Activated CD4-positive, alpha-beta T cell treated with anti-CD3 and anti-CD28 coated beads, Interleukin-10, Interleukin-2, amounts not matched to agents 100 ng/mL and 50 ng/mL, durations not matched to agents 16 hours and 8 hours (primary cell): ENCODE data around the gene C2CD4C.

ENCODE experiments used
- DNase-seq: peaks from one replicate; pipeline ENCODE4 v3.0.0-alpha.2; 2020

Gene C2CD4C

DNA sequence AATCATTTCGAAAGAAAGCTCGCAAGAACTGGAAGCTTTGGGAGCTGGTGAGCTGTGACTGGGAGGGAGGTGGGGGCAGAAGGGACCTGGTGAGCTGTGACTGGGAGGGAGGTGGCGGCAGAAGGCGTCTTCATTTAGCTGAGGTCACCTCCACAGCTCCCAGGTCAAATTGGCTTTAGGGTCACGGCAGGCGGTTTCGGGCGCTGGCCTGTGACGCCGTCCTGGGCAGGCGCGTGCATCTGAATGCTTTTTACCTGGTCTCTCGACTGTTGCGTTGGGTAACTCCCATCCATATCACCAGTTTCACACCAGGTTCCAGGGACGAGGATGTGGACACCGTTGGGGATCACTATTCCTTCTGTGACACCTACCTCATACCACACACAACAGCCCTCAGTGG lies 29.2 kb downstream of the C2CD4C start:
- DNase-seq: no peak

DNA sequence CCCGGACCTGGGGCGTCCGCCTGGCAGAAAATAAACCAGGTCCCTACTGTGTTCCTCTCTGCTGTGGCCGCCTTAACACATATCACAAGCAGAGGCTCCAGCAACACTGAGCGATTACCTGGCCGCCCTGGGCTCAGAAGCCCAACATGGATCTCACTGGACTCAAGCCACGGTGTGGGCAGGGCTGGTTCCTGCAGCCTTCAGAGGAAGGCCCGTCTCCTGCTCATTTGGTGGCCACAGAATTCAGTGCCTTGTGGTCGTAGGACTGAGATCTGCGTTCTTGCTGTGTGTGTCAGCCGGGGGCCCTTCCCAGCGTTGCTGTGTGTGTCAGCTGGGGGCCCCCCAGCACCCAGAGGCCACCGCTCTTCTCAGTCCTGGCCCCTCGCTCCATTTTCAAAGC lies 30.2 kb downstream of the C2CD4C start:
- DNase-seq: no peak

DNA sequence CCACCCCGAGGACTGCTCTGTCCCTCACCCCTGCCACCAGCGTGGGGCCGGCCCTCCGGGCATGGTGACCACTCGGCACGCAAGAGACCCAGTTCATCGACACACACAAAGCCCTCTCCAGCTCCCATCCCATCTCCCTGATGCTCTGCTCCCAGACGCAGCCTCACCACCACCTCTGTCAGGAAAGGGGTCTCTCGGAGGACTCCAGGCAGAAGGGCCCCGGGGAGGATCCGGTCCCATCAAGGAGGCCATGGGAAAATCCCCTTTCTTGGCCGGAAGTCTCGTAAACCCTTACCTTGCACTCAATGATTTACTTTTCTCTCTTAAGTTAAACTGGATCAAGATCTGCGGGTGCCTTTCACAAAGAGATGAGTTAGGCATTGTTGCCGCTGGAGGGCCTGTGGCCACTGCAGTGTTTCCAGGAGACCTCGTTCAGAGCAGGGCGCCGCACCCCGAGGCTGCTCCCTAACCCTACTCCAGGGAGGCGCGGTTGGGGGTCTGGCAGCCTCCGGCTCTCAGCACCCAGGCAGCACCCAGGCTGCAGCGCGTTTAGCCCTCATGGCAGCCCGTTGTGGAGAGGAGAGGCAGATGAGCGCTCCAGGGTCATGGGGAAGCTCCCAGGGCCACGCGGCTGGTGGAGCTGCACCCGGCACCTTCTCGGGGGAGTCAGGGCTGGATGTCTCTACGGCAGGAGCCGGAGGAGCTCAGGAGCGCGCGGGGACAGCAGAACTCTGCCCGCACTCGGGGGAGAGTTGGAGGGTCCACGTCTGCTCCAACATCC lies 31.0 kb downstream of the C2CD4C start:
- no peak for DNase-seq

DNA sequence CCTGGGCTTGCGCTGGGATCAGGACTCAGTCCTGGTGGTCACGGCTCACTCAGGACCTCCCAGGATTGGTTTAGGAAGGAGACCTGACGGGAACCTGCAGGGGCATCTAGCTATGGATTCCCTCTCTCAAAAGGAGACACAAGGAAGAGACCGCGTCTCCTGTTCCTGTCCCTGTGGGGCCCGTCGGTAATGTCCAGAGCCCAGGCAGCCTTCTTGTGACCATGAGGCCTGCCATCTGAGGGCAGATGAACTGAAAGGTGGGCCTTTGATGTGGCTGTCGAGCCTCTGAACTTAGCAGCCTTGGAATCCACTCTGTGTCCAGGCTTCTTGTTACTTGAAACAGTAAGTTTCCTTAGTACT lies 32.9 kb downstream of the C2CD4C start:
- no peak for DNase-seq

DNA sequence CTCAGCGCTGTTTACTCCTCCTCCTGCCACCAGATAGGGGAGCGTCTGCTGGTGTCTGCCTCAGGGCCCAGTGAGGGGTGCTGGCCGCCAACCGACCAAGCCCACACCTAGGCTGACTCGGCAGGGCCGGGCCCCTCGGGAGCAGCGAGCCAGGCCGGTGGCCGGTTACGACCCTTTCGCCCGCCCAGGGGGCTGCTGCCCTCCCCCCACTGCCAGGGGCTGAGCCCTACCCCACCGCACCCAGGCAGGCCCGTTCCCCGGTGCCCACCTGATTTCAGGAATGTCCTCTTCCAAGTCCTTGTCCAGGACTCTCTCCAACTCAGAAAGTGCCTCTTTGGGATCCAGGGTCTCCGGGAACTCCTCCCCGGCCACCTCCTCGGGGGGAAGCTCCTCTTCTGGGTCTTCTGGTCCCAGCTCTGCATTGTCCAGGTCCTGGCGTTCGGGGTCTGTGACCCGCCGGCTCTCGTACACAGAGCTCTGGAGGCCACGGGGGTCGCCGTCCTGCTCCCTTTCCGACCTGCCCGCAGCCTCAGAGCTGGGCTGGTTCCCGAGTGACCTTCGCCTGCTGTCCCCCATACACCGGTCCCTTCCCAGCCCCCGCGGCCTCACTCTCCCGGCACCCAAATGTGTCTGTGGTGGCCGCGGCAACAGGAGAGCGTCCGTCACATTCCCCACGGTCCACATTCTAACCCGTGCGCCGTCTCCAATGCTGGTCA lies 33.4 kb downstream of the C2CD4C start:
- no peak for DNase-seq

DNA sequence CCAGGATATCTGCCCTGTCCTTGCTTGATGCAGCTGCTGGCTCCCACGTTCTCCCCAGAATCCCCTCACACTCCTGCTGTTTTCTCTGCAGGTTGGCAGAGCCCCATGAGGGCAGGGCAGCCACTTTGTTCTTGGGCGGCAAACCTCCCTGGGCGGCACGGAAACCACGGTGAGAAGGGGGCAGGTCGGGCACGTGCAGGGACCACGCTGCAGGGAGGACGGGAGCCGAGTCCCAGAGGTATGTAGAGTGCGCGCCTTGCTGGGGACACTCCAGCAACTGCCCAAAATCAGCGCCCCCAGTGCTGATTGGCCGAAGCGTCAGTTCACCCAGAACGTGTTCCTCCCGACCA lies 34.1 kb downstream of the C2CD4C start:
- DNase-seq: no peak

DNA sequence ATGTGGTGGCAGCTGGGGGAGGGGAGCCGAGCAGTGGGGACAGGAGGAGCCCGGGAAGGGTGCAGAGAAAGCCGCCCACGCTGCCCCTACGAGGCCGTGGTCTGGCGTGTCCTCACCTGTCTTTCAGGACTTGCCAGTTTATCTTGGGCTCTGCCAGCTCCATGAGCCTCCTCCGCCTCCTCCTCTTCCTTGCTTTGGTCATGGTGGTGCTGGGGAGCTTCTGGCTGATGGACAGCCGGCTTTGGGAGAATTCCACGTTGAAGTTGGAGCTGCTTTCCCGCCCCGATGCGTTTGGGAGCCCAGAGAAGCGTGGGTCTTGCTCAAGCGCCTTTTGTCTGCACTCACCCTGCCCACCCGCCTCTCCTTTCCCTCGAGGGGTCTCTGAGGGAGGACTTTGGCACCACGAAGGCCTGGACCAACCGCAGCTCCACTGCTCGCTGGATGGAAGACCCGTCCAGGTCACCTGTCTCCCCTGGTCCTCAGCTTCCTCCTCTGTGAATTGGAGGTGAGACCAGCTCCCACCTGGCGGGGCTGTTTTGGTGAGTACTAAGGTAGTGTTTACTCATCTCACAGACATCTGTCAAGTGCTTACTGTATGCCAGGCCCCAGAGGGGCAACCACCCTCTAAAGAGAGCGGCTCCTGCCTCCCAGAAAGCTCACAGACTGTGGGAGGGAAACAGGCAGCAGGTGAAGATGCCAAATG lies 34.6 kb downstream of the C2CD4C start:
- DNase-seq: no peak

DNA sequence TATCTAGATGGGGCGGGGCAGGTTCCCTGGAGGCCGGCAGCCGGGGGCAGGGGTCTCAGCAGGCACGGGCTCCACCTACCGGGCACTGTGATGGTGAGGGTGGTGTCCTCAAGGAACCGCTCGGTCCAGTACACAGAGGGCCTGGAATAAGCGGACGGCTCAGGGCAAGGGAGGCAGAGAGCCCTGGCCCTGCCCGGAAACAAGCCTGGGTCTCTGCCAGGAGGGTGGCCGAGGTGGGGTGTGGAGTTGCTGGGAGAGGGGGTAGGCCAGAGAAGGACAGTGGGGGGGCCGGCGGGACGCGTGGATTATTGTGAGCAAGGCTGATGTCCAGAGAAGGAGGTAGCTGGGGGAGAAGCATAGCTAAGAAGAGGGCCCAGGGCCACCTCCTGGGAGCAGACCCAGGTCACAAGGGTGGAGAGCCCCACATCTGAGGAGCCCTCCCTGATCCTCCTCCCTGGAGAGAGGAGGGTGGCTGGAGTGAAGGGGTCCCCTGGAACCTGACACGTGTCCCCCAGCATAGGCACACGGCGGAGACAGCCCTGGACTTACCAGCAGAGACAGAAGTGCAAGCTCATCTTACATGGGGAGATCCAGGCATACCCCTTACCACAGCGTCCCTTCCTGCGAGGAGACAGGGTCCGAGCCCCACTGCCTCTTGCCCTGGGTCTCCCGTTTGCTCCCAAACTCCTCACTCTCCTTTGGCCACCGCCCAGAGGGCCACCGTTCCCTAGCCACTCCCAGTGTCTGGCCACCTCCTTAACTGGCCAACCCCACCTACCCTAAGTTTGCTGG lies 35.4 kb downstream of the C2CD4C start:
- DNase-seq: no peak

DNA sequence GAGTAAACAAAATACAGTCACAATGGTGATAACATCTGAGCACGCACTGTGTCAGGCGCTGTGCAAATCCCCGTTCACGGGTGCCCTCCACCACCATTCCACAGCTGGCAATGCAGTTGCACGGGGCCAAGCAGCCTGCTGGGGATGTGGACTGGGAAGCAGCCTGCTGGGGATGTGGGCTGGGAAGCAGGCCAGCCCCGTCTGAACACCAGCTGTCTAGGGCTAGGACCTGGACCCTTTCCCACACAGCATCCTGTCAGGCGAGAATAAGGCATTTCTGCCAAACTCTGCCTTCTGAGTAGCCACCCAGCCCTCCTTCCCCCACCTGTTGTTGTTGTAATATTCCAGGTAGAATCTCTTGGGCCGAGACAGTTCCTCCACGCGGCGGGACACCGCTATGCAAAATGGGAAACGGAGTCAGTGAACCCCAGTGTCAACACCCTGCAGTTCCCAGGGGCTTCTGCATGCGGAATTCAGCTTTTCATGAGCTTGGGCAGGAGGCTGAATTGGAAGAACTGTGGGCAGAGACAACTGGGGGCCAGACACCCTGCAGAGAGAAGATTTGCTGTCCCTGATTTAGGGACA lies 36.5 kb downstream of the C2CD4C start:
- DNase-seq: no peak

DNA sequence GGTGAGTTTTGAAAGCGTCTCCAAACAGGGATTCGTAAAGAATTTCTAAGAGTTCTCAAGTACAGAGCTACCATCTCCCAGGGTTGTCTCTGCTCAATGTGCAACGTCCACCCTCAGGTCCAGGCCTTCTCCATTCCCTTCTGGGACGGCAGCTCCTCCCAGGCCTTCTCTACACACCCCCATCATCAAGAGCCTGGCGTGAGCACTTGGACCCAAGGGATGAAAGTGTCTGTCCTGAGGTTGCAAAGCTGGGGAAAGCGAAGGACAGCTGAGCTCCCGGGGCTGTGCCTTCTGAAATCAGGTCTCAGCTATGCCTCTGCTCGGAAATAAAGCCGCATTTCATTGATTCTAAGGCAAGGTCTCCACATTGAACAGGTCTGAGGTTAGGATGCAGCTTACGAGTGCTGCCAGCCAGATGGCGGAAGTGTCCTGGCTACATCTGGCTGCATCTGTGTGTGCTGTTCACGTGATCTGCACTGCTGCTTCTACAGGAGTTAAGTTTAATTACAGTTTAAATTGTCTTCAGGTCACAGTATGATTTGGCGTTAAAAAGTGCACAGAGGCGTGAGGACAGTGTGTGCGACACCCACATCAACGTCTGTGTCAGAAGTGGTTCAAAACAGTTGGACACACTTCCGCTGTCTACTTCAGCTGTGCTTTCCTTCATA lies 37.3 kb downstream of the C2CD4C start:
- no peak for DNase-seq

DNA sequence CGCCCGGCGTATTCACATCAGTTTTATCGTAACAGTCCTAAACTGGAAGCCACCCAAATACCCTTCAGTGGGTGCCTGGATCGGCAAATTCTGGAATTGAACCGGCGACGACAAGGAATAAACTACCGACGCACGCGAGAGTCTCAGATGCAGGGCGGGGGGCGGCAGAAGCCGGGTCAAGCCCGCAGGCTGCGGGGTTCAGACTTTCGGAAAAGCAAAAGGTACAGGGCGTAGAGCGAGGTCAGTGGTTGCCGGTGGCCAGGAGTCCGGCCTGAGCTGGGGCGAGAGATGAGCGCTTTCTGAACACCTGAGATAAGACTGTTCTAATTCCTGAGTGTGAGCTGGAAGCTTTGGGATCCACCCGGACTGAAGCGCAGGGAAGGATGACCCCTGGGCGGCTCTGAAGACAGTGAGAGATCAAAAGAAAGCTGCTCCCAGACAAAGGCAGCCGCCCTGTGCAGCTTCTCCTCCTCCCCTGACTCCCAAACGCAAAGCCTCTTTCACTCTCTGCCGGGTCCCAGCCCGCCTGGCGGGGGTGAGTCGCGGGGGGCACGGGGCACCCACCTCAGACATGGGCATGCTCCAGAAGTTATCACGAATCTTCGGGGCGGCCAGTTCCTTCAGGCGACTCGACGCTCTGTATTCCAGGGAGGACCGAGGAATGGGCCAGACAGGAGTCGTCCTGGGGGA lies 38.2 kb downstream of the C2CD4C start:
- no peak for DNase-seq

DNA sequence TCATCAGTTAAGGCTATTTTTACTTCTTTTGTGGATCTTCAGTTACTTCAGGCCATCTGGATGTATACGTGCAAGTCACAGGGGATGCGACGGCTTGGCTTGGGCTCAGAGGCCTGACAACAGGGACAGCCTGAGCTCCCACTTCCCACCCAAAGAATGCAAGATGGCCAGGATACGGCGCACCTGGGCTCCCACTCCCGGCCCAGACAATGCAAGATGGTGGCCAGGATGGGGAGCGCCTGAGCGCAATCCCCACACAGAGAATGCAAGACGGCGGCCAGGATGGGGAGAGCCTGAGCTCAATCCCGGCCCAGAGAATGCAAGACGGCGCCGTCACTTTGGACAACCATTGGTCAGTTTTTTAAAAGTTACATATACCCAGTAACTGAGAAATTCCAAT lies 39.1 kb downstream of the C2CD4C start:
- no peak for DNase-seq

DNA sequence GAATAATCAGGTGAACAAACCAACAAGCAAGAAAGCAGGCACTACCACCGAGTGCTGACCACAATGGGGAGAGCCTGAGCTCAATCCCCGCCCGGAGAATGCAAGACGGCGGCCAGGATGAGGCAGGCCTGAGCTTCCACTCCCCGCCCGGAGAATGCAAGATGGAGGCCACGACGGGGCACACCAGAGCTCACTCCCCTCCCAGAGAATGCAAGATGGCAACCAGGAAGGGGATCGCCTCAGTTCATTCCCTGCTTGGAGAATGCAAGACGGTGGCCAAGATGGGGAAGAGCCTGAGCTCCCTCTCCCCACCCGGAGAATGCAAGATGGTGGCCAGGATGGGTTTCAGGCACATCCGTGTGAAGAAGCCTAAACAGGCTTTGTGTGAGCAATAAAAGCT lies 39.7 kb downstream of the C2CD4C start:
- no peak for DNase-seq

DNA sequence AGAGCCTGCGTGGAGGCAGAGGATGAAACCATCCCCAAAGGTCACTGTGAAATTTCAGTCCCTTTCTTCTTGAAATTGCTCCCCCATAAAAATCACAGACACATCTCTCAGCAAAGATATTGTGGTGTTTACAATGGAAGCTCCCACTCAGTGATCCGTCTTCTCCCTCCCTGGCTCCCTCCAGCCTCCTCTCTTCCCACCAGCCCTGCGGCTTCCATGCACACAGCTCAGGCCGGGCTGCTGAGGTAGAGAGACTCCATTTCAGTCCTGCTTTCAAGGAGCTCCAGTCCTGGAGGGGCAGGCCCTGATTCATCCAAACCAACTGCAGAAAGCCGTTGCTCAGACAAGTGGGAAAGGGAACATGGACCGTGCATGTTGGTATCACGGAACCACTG lies 40.3 kb downstream of the C2CD4C start:
- DNase-seq: no peak

DNA sequence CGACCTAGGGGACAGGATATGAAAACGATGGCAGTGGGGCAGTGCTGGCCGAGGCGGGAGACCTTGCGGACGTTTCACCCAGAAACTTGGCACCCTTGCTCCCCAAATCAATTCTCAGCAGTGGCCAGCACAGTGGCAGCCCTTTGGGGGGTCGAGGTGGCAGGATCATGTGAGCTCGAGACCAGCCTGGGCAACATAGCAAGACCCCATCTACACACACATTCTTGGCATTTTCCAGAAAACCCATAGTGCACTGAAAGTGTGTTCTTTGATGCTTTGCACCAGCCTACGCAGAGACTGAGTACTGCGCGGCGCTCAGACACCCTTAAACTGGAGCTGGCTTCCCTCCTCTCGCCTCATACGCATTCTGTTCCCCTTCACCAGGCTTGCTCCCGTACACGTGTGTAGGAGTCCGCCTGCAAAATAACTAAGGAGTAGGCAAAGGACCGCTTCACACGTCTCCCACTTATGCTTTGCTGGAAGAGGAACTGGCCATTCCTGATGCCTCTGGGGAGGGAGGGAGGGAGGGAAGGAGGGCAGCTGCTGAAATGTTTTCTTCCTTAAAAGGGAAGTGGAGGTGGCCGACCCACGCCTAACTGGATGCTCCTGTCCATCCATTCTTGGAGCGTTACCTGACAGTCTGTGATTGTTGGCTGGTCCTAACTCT lies 40.9 kb downstream of the C2CD4C start:
- no peak for DNase-seq

DNA sequence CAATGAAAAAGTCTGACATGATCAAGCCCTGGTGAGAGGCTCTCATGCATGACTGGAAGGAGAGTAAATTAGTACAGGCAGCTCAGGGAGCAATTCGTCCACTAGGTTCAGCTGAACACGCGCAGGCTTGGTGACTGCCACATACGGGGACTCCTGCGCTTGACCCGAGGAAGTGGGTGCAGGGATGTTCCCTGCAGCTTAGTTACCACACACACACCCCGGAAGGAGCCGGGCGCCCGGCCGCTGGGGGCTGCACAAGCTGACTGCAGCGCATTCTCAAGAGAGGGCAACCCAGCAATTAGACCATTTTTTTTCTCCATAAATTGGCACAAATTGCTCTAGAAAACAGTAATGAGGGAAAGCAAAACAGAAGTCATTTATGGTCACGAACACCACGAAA lies 41.4 kb downstream of the C2CD4C start:
- no peak for DNase-seq

DNA sequence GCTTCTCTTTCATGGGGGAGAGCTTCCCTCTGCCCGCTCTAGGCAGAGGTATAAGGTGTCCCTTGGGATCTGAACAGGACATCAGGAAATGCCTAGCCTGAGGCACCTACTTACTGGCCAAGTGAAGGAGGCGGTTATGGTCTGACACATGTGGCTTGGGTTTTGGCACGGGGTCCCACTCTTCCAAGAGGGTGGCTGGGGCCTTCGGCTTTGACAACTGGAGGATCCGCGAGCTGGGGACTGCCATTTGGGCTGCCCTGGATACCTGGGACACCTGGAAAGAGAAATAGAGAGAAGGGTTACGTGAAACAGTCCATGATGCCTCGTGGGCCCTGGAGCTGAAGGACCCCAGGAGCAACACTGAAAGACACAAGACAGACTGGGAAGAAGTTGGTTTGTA lies 42.0 kb downstream of the C2CD4C start:
- DNase-seq: no peak

DNA sequence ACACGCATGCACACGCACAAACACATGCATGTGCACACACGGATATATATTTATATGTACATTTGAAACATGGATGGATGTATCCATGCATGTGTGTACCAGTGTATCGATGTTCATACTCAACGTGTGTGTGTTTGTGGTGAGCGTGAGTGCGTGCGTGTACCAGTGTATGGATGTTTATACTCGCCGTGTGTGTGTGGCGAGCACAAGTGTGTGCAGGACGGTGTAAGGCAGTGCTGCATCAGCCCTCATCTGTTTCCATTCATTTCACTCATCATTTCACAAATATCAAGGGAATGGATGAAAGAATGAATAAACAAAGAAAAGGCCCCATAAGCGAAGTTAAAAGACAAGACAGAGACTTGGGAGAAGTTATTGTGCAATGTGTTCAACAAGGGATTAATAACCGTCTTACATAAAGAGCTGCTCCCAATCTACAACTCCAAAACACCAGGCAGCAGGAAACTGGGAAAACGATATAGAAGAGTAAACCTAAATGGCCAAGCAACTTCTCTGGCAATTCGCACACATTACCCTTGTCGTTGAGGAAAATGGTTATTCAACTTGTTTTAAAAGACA lies 42.7 kb downstream of the C2CD4C start:
- DNase-seq: no peak

DNA sequence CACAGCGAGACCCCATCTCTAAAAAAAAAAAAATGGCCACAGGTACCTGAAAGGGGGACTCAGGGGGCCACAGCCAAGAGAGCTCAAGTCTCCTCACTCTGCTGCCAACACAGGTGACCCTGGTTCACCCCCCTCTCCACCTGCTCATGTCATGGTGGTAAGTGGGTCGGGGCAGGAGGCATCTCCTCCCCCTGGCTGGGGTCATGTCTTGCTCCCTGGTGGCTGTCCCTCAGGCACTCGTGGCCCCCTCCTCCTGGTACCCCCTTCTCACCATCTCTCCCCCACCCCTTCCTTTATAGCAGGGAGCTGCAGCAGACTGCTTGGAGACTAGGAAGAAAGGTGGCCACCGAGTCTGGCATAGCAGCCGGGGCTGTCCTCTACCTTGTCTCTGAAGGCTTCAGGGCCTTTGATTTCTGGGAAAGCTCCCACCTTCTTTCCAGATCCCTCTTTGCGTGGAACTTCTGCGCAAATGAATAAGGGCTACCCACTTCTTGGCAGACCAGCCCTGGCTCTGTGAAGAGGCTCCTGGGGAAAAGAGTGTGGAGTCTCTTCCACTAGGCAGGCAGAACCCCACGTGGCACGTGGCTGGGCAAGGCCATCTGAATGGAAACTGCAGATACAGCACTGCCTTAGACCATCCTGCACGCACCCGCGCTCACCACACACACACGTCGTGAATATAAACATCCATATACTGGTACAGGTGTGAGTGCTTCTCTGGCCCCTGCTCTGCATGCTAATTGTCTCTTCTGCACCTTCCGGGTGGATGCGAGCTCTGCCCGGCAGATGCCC lies 44.3 kb downstream of the C2CD4C start:
- DNase-seq: no peak

DNA sequence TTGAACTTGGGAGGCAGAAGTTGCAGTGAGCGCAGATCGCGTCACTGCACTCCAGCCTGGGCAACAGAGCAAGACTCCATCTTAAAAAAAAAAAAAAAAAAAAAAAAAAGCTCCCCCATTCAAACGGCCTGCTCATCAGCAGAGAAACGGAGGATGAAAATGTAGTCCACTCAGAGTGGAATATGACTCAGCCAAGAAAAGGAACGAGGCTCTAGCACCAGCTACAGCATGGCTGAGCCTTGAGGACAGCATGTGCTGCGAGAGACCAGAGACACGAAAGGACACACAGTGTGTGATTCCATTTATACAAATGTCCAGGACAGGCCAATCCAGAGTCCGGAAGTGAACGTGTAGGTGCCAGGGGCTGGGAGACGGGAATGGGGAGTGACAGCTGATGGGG lies 46.3 kb downstream of the C2CD4C start:
- no peak for DNase-seq
